Gastroesophageal sphincter (tissue), 4 donors: Measurements from ENCODE around the gene KIRREL3. TPM values are rescaled to one million over a fixed set of nuclear protein-coding genes. Genes with fewer than 3 reads are reported as not detected.

Experiments used
- ATAC-seq: fragments of 150-250 bp; one replicate; pipeline ENCODE4 v1.9.1; 2016; ENCODE audit warnings: mild to moderate bottlenecking, moderate library complexity
- H3K27ac ChIP-seq, 4 donors: fragments of 200-600 bp; sonication (generic) in 3 of 4; 1 replicate in 3 of 4; 2 replicates in 1 of 4; pipeline ENCODE4 v1.5.1; 2016 to 2019
- H3K27me3 ChIP-seq: fragments of 200-600 bp; sonication (generic); one replicate; pipeline ENCODE4 v1.5.1; 2019
- H3K36me3 ChIP-seq, 2 donors: fragments of 200-600 bp; sonication (generic); one replicate each; pipeline ENCODE4 v1.5.1; 2019; ENCODE audit warnings: control low read depth in 1 of 2
- H3K4me1 ChIP-seq, 3 donors: fragments of 200-600 bp; sonication (generic); 1 replicate in 2 of 3; 2 replicates in 1 of 3; pipeline ENCODE4 v1.5.1; 2016 to 2019; ENCODE audit warnings: control low read depth in 2 of 3
- H3K4me3 ChIP-seq, 2 donors: fragments of 200-600 bp; sonication (generic); one replicate each; pipeline ENCODE4 v1.5.1; 2019; ENCODE audit warnings: mild to moderate bottlenecking in 1 of 2, moderate library complexity in 1 of 2
- H3K9me3 ChIP-seq, 3 donors: fragments of 200-600 bp; sonication (generic); one replicate each; pipeline ENCODE4 v1.5.1; 2017 to 2019; ENCODE audit warnings: control low read depth in 2 of 3
- EP300 ChIP-seq: sonication (generic); formaldehyde crosslinking; IDR thresholded peaks from one replicate; pipeline ENCODE4 v1.6.1; 2017; ENCODE audit warnings: antibody characterized with exemption, mild to moderate bottlenecking
- POLR2A ChIP-seq, 2 donors: fragments of 450-650 bp; IDR thresholded peaks; one replicate each; pipeline ENCODE4 v1.6.1; 2017; ENCODE audit warnings: antibody characterized with exemption in 2 of 2, mild to moderate bottlenecking in 2 of 2, moderate library complexity in 1 of 2
- POLR2AphosphoS5 ChIP-seq: sonication (generic); formaldehyde crosslinking; IDR thresholded peaks from one replicate; pipeline ENCODE4 v1.6.1; 2017; ENCODE audit warnings: antibody characterized with exemption
- WGBS, 2 donors: methylation state at CpG; one replicate each; pipeline ENCODE4 v1.1.5; 2018; ENCODE audit warnings: low coverage in 1 of 2; 5-methylcytosine and 5-hydroxymethylcytosine counted together
- total RNA-seq, 4 donors: library from RNA; depleted of rRNA; stranded (reverse); fragments of >200 nt; gene quantifications; one replicate each; pipeline ENCODE4 v1.1.0, GENCODE V29; 2016
- TF ChIP-seq, protein P1 (sequence below), 4 experiments: fragments of 200-600 bp in 2 of 4; fragments of 450-650 bp in 2 of 4; sonication (generic) in 1 of 4; IDR thresholded peaks; one replicate each; pipeline ENCODE4 v1.5.1; 2017 to 2019; ENCODE audit warnings: antibody characterized with exemption in 4 of 4, mild to moderate bottlenecking in 2 of 4, moderate library complexity in 2 of 4

The KIRREL3 gene
- total RNA-seq, 4 donors from 2014 or later: 0.54 to 3.9 (median 1.4) TPM

DNA sequence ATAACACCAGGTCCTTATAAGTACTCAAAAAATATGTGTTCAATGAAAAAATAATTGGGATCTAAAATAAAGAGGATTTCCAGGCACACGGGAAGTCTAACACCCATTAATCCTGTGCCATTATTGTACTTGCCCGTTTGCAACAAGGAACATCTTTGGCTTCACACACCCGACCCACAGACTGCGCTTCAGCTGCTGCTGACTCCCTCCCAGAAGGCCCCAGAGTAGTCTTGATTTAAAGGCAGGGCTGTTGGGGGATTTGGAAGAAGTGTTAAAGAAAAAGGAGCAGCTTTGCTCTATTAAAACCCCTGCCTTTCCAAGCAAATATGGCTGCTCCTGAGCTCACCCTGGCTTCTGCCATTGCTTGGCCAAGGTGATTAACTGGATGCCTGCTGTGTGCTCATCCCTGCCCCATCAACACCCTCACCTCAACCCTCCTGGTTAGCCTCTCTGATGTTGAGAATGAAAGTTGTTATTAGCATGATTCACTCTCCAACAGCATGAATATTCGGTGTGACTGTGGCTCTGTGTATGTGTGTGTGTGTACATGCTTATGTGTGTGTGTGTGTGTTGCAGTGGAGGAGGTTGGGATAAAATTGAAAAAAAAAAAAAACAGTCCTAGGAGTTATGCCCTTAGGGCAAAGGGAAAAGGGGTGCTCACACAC is 76.1 kb downstream of the KIRREL3 start:
- Histone ChIP-seq H3K27me3 (peaks cover 14% of the 10 kb centered on the region), H3K27ac (no peak overlapping the region), H3K4me3 (no peak overlapping the region), H3K9me3 (no peaks in the 10 kb centered on the region), H3K36me3 (no peaks in the 10 kb centered on the region), H3K4me1 (no peaks in the 10 kb centered on the region)
- ATAC-seq: no peak
- TF ChIP-seq EP300: no peak
- TF ChIP-seq, protein P1, sequence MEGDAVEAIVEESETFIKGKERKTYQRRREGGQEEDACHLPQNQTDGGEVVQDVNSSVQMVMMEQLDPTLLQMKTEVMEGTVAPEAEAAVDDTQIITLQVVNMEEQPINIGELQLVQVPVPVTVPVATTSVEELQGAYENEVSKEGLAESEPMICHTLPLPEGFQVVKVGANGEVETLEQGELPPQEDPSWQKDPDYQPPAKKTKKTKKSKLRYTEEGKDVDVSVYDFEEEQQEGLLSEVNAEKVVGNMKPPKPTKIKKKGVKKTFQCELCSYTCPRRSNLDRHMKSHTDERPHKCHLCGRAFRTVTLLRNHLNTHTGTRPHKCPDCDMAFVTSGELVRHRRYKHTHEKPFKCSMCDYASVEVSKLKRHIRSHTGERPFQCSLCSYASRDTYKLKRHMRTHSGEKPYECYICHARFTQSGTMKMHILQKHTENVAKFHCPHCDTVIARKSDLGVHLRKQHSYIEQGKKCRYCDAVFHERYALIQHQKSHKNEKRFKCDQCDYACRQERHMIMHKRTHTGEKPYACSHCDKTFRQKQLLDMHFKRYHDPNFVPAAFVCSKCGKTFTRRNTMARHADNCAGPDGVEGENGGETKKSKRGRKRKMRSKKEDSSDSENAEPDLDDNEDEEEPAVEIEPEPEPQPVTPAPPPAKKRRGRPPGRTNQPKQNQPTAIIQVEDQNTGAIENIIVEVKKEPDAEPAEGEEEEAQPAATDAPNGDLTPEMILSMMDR (IDR thresholded peaks at IDR 0.05): no peak
- no peak for TF ChIP-seq POLR2A (IDR thresholded peaks at IDR 0.05)
- no peak for TF ChIP-seq POLR2AphosphoS5
- WGBS, 2 donors: 52 to 64% methylated on average over 2 to 3 of the region's 5 CpGs

GRCh38 chr11:126920833-126921232 is 79.7 kb downstream of the KIRREL3 start:
- Histone ChIP-seq H3K9me3 (no peaks in the 10 kb centered on the region), H3K4me3 (no peak overlapping the region), H3K4me1 (no peaks in the 10 kb centered on the region), H3K36me3 (no peaks in the 10 kb centered on the region), H3K27ac (no peak overlapping the region), H3K27me3 (peaks cover 14% of the 10 kb centered on the region)
- ATAC-seq: no peak
- TF ChIP-seq POLR2A (IDR thresholded peaks at IDR 0.05) (no peak), POLR2AphosphoS5 (no peak), EP300 (no peak)
- TF ChIP-seq, protein P1 (IDR thresholded peaks at IDR 0.05): no peak
- 95% methylated on average over 3 of the region's 4 CpGs; no CpG with 5 or more reads in 1 of the 2 donors for WGBS, 2 donors

GRCh38 chr11:126919147-126919823 is 81.3 kb downstream of the KIRREL3 start:
- Histone ChIP-seq H3K27me3 (peaks cover 2% of the 10 kb centered on the region), H3K9me3 (no peaks in the 10 kb centered on the region), H3K4me3 (no peak overlapping the region), H3K27ac (no peak overlapping the region), H3K4me1 (no peaks in the 10 kb centered on the region), H3K36me3 (no peaks in the 10 kb centered on the region)
- no peak for ATAC-seq
- TF ChIP-seq POLR2AphosphoS5 (no peak), EP300 (no peak), POLR2A (IDR thresholded peaks at IDR 0.05) (no peak)
- TF ChIP-seq, protein P1 (IDR thresholded peaks at IDR 0.05): no peak
- WGBS, 2 donors: 66 to 100% methylated on average over 1 to 3 of the region's 3 CpGs

GRCh38 chr11:126918556-126918955 is 82.0 kb downstream of the KIRREL3 start:
- Histone ChIP-seq H3K9me3 (no peaks in the 10 kb centered on the region), H3K4me1 (no peaks in the 10 kb centered on the region), H3K36me3 (no peaks in the 10 kb centered on the region), H3K27ac (no peak overlapping the region), H3K27me3 (no peaks in the 10 kb centered on the region), H3K4me3 (no peak overlapping the region)
- TF ChIP-seq, protein P1 (IDR thresholded peaks at IDR 0.05): no peak
- no peak for TF ChIP-seq EP300
- no peak for TF ChIP-seq POLR2AphosphoS5
- TF ChIP-seq POLR2A (IDR thresholded peaks at IDR 0.05): no peak
- no peak for ATAC-seq
- 58 to 67% methylated on average over 1 of the region's 1 CpG for WGBS, 2 donors
